Body of pancreas (tissue), 4 donors: ENCODE data around the gene BTG2.

Experiments
- CTCF ChIP-seq, 7 experiments: fragments of 450-650 bp in 4 of 7; fragments of 200-600 bp in 3 of 7; sonication (generic) in 3 of 7; IDR thresholded peaks; one replicate each; pipeline ENCODE4 v1.5.1; 2016 to 2019; ENCODE audit warnings: antibody characterized with exemption in 7 of 7
- POLR2A ChIP-seq, 3 donors: fragments of 450-650 bp; IDR thresholded peaks; one replicate each; pipeline ENCODE4 v1.6.1; 2016; ENCODE audit warnings: antibody characterized with exemption in 3 of 3, mild to moderate bottlenecking in 2 of 3

DNA sequence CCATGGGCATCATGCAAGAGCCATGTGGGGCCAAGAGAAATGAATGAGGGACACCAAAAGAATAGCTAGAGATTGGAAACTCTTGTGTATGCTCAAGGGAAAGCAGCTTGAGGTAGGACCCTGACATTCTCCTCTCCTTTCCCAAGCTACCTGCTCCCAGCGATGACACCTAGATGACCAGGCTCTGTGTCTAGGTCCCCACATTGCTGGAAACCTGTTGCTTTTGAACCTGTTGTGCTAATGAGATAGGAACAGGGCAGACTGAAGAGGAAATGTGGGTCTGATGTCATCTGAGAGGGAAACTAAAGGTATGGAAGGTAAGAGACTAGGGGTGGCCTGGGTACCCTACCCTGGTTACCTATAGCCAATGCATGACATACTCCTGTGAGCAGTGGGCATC lies 43.8 kb downstream of the BTG2 start:
- TF ChIP-seq CTCF (IDR thresholded peaks at IDR 0.05) (no peak), POLR2A (IDR thresholded peaks at IDR 0.05) (no peak)
